Stimulated activated naive CD8-positive, alpha-beta T cell treated with anti-CD3 and anti-CD28 coated beads, Interleukin-15, amount 100 ng/mL, for 72 hours (primary cell): ENCODE measurements around the gene C2CD4D.

Source experiments
- ATAC-seq: fragments of 150-1000 bp; cut with Tn5 transposase; 2 replicates; pipeline ENCODE4 v1.10.0; 2021; ENCODE audit warnings: mild to moderate bottlenecking, moderate library complexity
- DNase-seq, 2 donors: peaks; one replicate each; pipeline ENCODE4 v3.0.0; 2021 to 2022
- H3K27ac Mint-ChIP-seq, 2 donors: one replicate each; pipeline ENCODE4 v1.8.0; 2022; ENCODE audit warnings: mild to moderate bottlenecking in 2 of 2, mixed read lengths in 2 of 2, moderate library complexity in 2 of 2
- H3K27me3 Mint-ChIP-seq: one replicate; pipeline ENCODE4 v1.8.0; 2022; ENCODE audit warnings: mixed read lengths
- H3K4me1 Mint-ChIP-seq: one replicate; pipeline ENCODE4 v1.8.0; 2022; ENCODE audit warnings: mild to moderate bottlenecking, mixed read lengths
- H3K4me3 Mint-ChIP-seq, 2 donors: one replicate each; pipeline ENCODE4 v1.8.0; 2022; ENCODE audit warnings: mild to moderate bottlenecking in 2 of 2, mixed read lengths in 2 of 2, moderate library complexity in 1 of 2
- H3K9me3 Mint-ChIP-seq, 2 donors: one replicate each; pipeline ENCODE4 v1.8.0; 2022; ENCODE audit warnings: mixed read lengths in 2 of 2

C2CD4D gene

DNA sequence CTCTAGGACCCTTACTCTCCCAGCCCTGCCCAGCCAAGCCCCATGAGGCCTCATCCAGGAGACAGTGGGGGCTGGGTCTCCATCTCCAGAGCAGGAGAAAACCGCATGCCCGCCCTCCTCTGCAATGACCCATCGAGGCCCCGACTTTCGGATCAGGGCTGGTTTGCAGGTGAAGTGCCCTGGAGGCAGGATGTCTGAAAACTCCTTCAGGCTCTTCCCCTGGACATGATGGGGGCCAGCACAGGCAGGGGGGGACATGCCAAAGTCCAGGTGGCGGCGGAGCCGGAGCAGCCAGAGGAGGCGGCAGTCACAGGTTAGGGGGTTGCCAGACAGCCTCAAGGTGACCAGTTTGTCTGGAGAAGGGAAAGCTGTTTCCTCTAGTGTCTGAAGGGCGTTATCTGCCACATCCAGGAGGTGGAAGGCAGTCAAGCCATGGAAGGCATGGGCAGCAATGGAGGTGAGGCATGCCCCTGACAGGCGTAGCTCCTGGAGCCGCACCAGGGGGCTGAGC, 38.3 kb downstream of the C2CD4D start:
- peaks cover 11% of the 10 kb centered on the region for H3K4me1 Mint-ChIP-seq
- no peak for ATAC-seq
- H3K9me3 Mint-ChIP-seq: no peaks in the 10 kb centered on the region
- DNase-seq: no peak
- no peak overlapping the region for H3K4me3 Mint-ChIP-seq
- peak overlapping the region in 1 of 2 donors; percentile 62 for H3K27ac Mint-ChIP-seq
- peaks cover 7% of the 10 kb centered on the region for H3K27me3 Mint-ChIP-seq

GRCh38 chr1:151800830-151801229, 38.8 kb downstream of the C2CD4D start:
- H3K27me3 Mint-ChIP-seq: peaks cover 7% of the 10 kb centered on the region
- peaks cover 11% of the 10 kb centered on the region for H3K4me1 Mint-ChIP-seq
- H3K9me3 Mint-ChIP-seq: no peaks in the 10 kb centered on the region
- H3K27ac Mint-ChIP-seq: no peak overlapping the region
- H3K4me3 Mint-ChIP-seq: no peak overlapping the region
- no peak for ATAC-seq
- DNase-seq: no peak

GRCh38 chr1:151799179-151800022, 40.2 kb downstream of the C2CD4D start:
- H3K9me3 Mint-ChIP-seq: no peaks in the 10 kb centered on the region
- peak overlapping the region in 1 of 2 donors; percentile 8 for H3K27ac Mint-ChIP-seq
- DNase-seq: no peak
- no peak for ATAC-seq
- H3K4me1 Mint-ChIP-seq: peaks cover 11% of the 10 kb centered on the region
- H3K27me3 Mint-ChIP-seq: peaks cover 7% of the 10 kb centered on the region
- H3K4me3 Mint-ChIP-seq: no peak overlapping the region

DNA sequence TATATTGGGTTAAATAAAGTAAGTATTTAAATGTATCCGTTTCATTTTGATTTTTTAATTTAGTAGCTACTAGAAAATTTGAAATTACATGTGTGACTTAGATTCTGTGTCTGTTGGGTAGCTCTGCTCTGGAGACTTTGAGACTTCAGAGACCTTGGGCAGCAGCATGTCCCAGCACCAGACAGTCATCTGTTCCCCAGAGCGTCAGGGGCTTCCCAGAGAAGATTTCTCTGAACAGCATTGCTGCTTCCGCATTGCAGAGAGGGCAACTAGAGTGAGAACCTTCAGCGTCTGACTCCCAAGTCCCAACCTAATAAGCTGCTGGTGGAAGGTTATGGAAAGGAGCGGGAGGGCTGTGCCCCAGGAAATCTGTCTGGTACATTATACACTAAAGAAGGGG, 41.0 kb downstream of the C2CD4D start:
- no peak for ATAC-seq
- Mint-ChIP-seq H3K4me1 (peaks cover 11% of the 10 kb centered on the region), H3K9me3 (no peaks in the 10 kb centered on the region), H3K27me3 (peaks cover 7% of the 10 kb centered on the region), H3K4me3 (no peak overlapping the region), H3K27ac (no peak overlapping the region)
- no peak for DNase-seq

DNA sequence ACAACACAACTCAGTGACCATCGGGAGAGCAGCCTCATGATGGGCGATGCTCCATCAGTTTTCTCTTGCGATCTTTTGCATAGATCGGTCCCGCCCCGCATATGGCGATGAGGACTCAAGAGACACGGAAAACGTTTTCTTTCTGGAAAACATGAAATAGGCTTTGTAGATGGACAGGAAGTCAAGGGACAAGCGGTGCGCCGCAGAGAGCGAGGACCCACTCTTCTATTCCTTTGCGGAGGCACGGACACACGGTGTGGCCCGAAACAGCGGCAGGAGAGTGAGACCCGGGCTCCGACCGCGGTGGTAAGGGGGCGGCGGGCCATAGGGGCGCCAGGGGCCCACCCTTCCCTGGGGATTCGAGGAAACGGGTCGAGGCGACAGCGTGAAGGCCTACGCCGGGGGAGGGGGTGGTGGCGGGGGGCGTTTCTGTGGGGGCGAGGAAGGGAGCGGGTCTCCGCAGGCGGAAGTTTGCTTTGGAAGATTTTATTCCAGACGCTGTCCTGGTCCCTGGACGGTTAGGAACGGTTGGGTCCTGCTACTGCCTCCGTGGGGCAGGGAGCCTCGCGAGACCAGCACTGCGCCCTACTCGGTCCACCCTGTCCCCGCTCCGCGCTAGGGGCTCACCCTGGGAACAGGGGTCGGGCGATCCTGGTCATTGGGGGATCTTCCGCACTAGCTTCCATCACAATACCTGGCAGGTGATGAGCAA, 48.5 kb downstream of the C2CD4D start:
- Mint-ChIP-seq H3K27me3 (no peaks in the 10 kb centered on the region), H3K9me3 (no peaks in the 10 kb centered on the region), H3K4me3 (peak overlapping the region; percentile 91 to 99), H3K4me1 (peaks cover 10% of the 10 kb centered on the region), H3K27ac (peak overlapping the region; percentile 77 to 96)
- ATAC-seq (peak; percentile 4), DNase-seq (peak in 1 of 2 donors; percentile 17)

GRCh38 chr1:151790071-151790939, 49.3 kb downstream of the C2CD4D start, which contains the start of gene TDRKH:
Gene TDRKH, minus strand, starts transcription at chr1:151790500. Its CDS starts 7,478 bp downstream, at chr1:151783022.
- H3K27me3 Mint-ChIP-seq: no peaks in the 10 kb centered on the region
- DNase-seq (peak; percentile 98 to 99), ATAC-seq (peak; percentile 98)
- no peaks in the 10 kb centered on the region for H3K9me3 Mint-ChIP-seq
- H3K27ac Mint-ChIP-seq: peak within 1 kb of the TSS; percentile 77 to 96
- H3K4me3 Mint-ChIP-seq: peak within 1 kb of the TSS; percentile 91 to 99
- H3K4me1 Mint-ChIP-seq: peaks cover 10% of the 10 kb centered on the region
